HG03432 (cell line): ENCODE data around the gene VAMP8.
"Not testable (repeated sequence)": the region's sequence is repeated elsewhere in the genome, so short reads cannot be mapped to it uniquely, and the experiment has no call there.

Experiments used
- ATAC-seq: cut with Tn5 transposase; IDR thresholded peaks from one replicate; pipeline ENCODE4 v1.9.1; 2021; ENCODE audit warnings: mild to moderate bottlenecking, moderate library complexity; ENCODE audit not compliant: unreplicated experiment

VAMP8 gene

GRCh38 chr2:85597241-85597640, 19.9 kb downstream of the VAMP8 start:
- ATAC-seq, result no peak

DNA sequence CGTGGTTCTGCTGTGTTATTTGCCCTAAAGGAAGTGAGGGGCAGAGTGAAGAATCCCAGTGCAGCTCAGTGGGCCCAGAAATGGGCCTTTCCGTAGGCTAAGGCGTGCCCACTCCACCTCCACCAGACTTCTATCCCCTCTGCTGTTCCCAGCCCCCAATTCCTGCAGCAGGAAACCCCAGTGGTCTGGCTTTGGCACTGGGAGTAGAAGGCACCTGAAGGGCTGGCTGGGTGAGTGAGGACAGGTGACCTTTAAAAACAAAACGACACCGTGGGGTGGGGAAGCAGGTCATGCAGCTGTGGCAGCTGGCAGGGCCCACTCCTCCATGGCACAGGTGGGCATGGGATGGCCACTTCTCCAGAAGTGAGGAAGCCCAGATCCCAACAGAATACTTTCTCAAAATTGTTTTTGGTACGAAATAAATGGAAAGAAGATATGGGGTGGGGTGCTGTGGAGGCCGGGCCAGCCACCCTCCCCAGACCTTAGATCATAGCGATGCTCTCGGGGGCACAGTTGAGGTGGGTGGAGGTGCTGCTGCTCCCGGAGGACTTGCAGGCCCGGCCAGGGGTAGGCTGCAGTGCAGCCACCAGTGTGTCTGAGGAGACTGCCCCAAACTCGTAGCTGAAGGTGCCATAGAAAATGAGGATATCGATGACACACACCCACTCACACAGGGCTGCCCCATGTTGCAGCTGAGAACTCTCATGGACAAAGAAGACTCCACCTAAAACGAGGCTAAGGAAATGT, 21.4 kb downstream of the VAMP8 start:
- ATAC-seq, result no peak

GRCh38 chr2:85599468-85600234, 22.3 kb downstream of the VAMP8 start:
- ATAC-seq, result no peak

- ATAC-seq, result no peak
Observed at GRCh38 chr2:85600235-85600575, 22.8 kb downstream of the VAMP8 start.

DNA sequence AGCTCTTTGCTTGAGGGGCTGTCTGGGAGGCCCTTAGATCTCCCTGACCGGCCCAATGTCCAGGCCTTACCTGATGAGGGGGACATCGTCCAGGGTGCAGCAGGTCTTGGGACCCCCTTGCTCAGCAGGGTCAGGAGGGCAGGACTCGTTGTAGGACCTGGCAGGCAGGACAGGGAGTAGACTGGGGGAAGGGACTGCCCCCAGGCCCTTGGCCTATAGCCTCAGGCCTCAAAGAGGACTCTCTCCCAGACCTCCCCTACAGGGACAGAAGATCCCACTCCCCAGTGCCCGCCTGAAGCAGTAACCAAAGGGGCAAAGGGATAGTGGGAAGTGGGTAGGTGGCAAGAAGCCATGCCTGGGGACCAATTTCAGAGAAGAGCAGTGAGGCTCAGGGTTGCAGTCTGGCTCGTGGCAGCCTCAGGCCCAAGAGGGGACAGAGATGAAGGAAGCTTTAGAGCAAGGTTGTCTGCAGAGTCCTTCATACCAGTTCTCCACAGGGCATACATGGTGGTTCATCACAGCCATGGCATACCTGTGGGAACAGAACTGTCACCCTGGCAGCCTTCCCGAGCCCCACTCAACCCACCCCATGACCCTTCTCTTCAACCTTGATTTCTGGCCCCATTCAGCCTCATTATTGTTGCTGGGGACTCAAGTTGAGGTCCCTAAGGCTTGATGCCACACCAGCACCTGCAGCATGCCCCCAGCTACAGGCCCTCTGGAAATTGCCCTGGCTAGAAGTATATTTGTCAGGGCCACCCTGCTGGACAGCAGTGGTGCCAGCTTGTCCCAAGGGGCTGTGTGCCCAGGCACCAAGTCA, 23.8 kb downstream of the VAMP8 start:
- ATAC-seq, result no peak

- peak; percentile 48 for ATAC-seq
Observed at GRCh38 chr2:85601771-85602475, 24.5 kb downstream of the VAMP8 start.

DNA sequence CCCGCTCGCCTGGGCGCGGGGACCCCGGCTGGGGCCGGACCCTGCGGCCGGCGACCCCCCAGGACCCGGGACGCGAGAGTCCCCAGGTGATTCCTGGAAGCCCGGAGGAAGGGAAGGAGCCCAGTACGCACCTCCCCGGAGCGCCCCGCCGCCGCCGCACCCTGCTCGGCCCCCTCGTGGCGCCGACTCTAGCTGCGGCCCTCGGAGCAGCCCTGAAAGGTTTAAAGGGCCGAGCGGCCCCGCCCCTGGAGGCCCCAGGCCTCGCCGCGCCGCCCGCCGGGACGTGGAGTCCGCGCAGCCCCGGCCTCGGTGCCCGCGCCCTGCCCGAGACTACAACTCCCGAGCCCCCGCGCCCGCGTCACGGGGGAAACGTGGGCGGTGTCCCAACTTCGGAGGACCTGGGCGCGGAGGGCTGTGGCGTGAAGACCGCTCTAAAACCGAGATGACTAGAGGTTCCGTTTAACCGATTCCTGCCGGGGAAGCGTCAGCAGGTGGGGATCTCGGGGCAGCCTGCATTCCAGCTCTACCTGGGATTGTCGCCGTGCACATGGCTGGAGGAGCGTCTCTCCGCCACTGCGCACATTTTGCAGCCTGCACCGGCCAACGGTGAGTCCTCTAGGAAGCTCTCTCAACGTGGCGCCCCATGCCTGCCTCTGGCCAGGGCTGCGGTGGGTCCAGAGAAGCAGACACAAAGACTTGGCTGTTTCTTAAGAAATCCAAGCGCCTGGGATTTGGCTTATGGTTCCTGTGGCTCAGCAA, 25.3 kb downstream of the VAMP8 start, which contains the start of gene TMEM150A:
TSS of gene TMEM150A (minus strand) at position 223 of the 759 bp plus-strand sequence. CDS start 750 bp downstream, outside the sequence.
- peak; percentile 96 for ATAC-seq

DNA sequence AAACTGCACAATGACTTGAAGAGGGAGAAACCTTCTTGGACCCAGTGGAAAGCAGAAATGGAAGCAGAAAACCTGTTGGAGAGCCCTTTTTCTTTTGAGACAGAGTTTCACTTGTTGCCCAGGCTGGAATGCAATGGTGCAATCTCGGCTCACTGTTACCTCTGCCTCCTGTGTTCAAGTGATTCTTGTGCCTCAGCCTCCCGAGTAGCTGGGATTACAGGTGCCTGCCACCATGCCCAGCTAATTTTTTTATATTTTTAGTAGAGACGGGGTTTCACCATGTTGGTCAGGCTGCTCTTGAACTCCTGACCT, 26.7 kb downstream of the VAMP8 start:
- ATAC-seq, result not testable (repeated sequence)

DNA sequence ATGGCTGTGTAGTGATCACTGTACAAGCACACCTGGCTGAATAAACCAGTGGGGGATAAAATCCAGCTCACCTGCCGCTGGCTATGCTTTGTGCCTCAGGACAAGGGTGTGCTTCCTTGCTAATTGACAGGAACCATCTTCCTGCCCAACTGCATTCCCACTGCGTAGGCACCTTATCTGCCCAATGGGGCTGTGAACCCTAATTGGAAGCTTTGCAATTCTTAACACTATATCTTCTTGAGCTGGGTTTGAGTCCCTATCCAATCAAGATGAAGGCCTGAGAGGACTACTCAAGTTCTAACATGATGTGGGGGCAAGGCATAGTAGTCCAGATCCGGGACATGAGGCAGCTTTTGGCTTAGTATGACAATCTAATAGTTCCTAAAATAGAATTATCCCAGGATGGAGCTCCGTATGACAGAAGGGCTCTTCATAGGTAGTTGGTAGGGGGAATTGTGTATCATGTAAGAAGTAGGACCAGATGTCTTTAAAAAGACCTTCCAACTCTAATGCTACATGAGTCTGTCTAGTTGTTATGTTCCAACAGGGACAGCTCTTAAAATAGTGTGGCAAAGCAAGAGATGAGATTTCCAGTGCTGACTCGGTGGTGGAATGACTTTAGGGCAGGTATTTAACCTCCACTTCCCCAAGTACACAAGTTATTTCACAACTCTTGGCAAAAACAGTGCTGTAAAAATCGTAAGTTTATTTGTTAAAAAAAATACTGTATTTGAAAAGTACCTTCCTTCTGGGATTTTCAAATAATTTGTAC, 27.4 kb downstream of the VAMP8 start:
- ATAC-seq, result no peak

GRCh38 chr2:85605406-85606115, 28.2 kb downstream of the VAMP8 start:
- ATAC-seq, result no peak

- ATAC-seq, result no peak
Observed at GRCh38 chr2:85606116-85606455, 28.7 kb downstream of the VAMP8 start.

DNA sequence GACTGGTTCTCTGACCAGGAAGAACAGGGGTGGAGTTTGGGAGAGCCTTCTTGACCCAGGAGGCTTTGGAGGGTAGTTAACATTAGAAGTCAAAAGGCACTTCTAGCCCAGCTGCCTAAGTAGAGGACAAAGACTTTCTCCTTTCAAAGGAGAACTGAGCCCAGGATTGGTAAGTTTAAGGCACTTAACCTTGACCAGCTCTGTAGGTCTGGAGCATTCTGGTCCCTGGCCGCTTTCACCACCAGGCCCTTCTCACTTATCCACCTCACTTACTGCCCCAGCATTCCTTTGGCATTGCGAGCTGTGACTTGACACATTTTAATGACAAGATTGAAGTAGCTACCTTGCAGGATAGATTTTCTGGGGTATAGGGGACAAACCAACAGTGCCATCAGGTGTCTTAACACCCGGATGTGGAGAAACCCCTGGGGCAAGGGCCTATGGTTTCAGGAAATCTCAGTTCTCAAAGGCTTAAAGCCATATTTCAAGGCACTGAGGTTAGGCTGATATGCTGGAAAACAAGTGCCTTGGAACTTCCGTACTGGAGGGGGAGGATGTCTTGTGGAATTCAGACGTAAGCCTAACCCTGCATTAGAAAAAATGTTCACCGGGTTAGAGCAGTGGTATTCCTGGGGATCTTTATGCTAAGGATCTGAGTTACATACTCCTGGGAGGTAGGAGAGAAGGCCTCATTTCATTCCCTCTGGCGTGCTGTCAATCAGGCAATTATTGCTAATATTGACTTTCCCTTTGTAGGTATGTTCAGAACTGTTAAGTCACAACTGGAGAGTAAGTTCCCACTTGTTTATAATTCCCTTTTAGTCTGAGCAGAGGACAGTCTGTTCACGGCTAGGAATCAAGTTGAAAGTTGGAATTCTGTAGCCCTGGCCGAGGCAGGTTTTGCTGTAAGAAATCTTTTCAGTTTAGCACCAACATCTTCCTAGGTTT, 30.2 kb downstream of the VAMP8 start:
- ATAC-seq, result no peak

DNA sequence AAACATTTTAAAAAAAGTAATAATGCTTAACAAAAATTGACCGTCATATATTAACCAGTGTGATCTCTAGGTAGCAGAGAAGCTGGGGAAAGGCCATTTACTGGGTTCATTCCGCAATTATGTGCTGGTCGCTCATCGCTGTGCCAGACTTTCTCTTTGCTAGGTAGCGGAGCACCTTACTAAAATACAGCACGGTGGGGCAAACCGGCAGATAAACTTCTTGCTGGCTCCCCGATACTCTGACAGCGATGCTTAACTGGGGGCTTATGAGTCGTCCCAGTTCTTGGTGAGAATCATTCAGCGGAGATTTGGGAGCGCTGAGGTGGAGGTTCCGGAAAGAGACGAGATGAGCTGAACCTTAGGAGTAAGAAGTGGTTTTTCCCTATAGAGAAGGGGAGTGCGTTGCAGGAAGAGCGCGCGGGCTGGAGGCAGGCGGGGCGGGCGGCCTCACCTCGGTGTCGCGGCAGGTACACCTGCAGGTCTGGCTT, 33.9 kb downstream of the VAMP8 start:
- ATAC-seq, result no peak

GRCh38 chr2:85611705-85612587, 34.6 kb downstream of the VAMP8 start, which contains the start of gene C2orf68:
TSS of gene C2orf68 (minus strand) at chr2:85612066. CDS start at chr2:85611984, 82 bp downstream.
- peak; percentile 81 for ATAC-seq

- ATAC-seq, result no peak
Observed at GRCh38 chr2:85613717-85614515, 36.5 kb downstream of the VAMP8 start.

DNA sequence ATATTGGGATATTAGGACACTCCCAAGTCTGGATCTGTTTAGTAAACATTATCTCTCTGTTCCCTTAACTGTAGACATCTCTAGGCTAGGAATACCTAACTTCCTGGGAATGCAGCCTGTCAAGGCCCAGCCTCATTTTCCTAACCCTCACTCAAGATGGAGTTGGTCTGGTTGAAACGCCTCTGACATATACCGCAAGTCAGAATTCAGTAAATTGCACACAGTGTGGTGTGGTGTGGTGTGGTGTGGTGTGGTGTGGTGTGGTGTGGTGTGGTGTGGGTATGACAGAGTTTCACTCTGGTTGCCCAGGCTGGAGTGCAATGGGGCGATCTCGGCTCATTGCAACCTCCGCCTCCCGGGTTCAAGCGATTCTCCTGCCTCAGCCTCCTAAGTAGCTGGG, 37.4 kb downstream of the VAMP8 start:
- not testable (repeated sequence) for ATAC-seq
